SK-N-SH treated with all-trans-retinoic acid at 6 μM for 48 hours (cell line): ENCODE measurements around the gene NPAS3.

ENCODE experiments used
- ATAC-seq: fragments of 200-7000 bp; cut with Tn5 transposase; 3 replicates; pipeline ENCODE4 v1.9.1; 2020; ENCODE audit warnings: mild to moderate bottlenecking, moderate library complexity
- ARNTL ChIP-seq: fragments of 450-650 bp; formaldehyde crosslinking; IDR thresholded peaks from 2 replicates; pipeline ENCODE4 v1.5.0; 2020; ENCODE audit warnings: low read depth, mild to moderate bottlenecking, moderate library complexity, borderline replicate concordance
- CSDC2 ChIP-seq: fragments of 250-450 bp; sonication (Bioruptor Pico); IDR thresholded peaks from 2 replicates; pipeline ENCODE4 v1.5.0; 2020; ENCODE audit warnings: mild to moderate bottlenecking, moderate library complexity
- CSRNP3 ChIP-seq: fragments of 250-450 bp; sonication (Bioruptor Pico); IDR thresholded peaks from 2 replicates; pipeline ENCODE4 v1.5.1; 2021; ENCODE audit warnings: mild to moderate bottlenecking, moderate library complexity
- GLIS3 ChIP-seq: fragments of 250-450 bp; sonication (Bioruptor Pico); IDR thresholded peaks from 2 replicates; pipeline ENCODE4 v1.5.0; 2020; ENCODE audit warnings: mild to moderate bottlenecking, moderate library complexity
- ISL1 ChIP-seq: fragments of 250-450 bp; sonication (Bioruptor Pico); IDR thresholded peaks from 2 replicates; pipeline ENCODE4 v2.1.2; 2022; ENCODE audit warnings: mild to moderate bottlenecking, moderate library complexity
- OSR1 ChIP-seq: fragments of 250-450 bp; sonication (Bioruptor Pico); IDR thresholded peaks from 2 replicates; pipeline ENCODE4 v1.8.0; 2022; ENCODE audit warnings: moderate library complexity, mild to moderate bottlenecking, inconsistent platforms
- POU6F1 ChIP-seq: fragments of 250-450 bp; sonication (Bioruptor Pico); IDR thresholded peaks from 2 replicates; pipeline ENCODE4 v1.8.0; 2021; ENCODE audit warnings: low read depth, mild to moderate bottlenecking, moderate library complexity, borderline replicate concordance
- PPARA ChIP-seq: fragments of 250-450 bp; sonication (Bioruptor Pico); IDR thresholded peaks from 2 replicates; pipeline ENCODE4 v1.5.0; 2020; ENCODE audit warnings: mild to moderate bottlenecking, borderline replicate concordance
- SNAI2 ChIP-seq: fragments of 250-450 bp; sonication (Bioruptor Pico); IDR thresholded peaks from 2 replicates; pipeline ENCODE4 v1.5.0; 2020; ENCODE audit warnings: mild to moderate bottlenecking, moderate library complexity
- TCF4 ChIP-seq: fragments of 250-450 bp; sonication (Bioruptor Pico); IDR thresholded peaks from 2 replicates; pipeline ENCODE4 v1.8.0; 2021; ENCODE audit warnings: mild to moderate bottlenecking, moderate library complexity, borderline replicate concordance
- TSHZ2 ChIP-seq: fragments of 250-450 bp; sonication (Bioruptor Pico); IDR thresholded peaks from 2 replicates; pipeline ENCODE4 v1.5.0; 2020; ENCODE audit warnings: mild to moderate bottlenecking, moderate library complexity
- ZC3H10 ChIP-seq: fragments of 250-450 bp; sonication (Bioruptor Pico); IDR thresholded peaks from 2 replicates; pipeline ENCODE4 v1.5.1; 2021; ENCODE audit warnings: mild to moderate bottlenecking, moderate library complexity
- ZNF565 ChIP-seq: fragments of 450-650 bp; formaldehyde crosslinking; conservative IDR thresholded peaks from 2 replicates; pipeline ENCODE4 v1.5.0; 2020; ENCODE audit warnings: low read depth, mild to moderate bottlenecking, moderate library complexity
- ZNF70 ChIP-seq: fragments of 450-650 bp; formaldehyde crosslinking; IDR thresholded peaks from 2 replicates; pipeline ENCODE4 v1.5.0; 2020; ENCODE audit warnings: mild to moderate bottlenecking, moderate library complexity
- ZNF8 ChIP-seq: fragments of 450-650 bp; formaldehyde crosslinking; IDR thresholded peaks from 2 replicates; pipeline ENCODE4 v1.5.0; 2020; ENCODE audit warnings: mild to moderate bottlenecking, moderate library complexity
- TF ChIP-seq, protein P1 (sequence below): fragments of 250-450 bp; sonication (Bioruptor Pico); IDR thresholded peaks from 2 replicates; pipeline ENCODE4 v1.5.1; 2020; ENCODE audit warnings: low read depth, mild to moderate bottlenecking, moderate library complexity

NPAS3 gene

GRCh38 chr14:33676891-33677290, 738.2 kb downstream of the NPAS3 start (continued):
- TF ChIP-seq CSRNP3, result no peak
- TF ChIP-seq, protein P1, sequence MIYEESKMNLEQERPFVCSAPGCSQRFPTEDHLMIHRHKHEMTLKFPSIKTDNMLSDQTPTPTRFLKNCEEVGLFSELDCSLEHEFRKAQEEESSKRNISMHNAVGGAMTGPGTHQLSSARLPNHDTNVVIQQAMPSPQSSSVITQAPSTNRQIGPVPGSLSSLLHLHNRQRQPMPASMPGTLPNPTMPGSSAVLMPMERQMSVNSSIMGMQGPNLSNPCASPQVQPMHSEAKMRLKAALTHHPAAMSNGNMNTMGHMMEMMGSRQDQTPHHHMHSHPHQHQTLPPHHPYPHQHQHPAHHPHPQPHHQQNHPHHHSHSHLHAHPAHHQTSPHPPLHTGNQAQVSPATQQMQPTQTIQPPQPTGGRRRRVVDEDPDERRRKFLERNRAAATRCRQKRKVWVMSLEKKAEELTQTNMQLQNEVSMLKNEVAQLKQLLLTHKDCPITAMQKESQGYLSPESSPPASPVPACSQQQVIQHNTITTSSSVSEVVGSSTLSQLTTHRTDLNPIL, result no peak
- TF ChIP-seq ZNF8 (CRISPR knock-in tag), result no peak

GRCh38 chr14:33678005-33678404, 739.3 kb downstream of the NPAS3 start:
- ATAC-seq, result no peak
- TF ChIP-seq ZC3H10 (CRISPR knock-in tag) (no peak), GLIS3 (CRISPR knock-in tag) (no peak), ISL1 (CRISPR knock-in tag) (no peak), CSRNP3 (no peak), ZNF565 (CRISPR knock-in tag) (no peak), ZNF70 (CRISPR knock-in tag) (no peak), PPARA (CRISPR knock-in tag) (no peak), POU6F1 (CRISPR knock-in tag) (no peak), OSR1 (no peak), SNAI2 (no peak), CSDC2 (CRISPR knock-in tag) (no peak)
- TF ChIP-seq, protein P1, result no peak

- TF ChIP-seq SNAI2, result no peak
- TF ChIP-seq TSHZ2 (CRISPR knock-in tag), result no peak
- TF ChIP-seq TCF4 (CRISPR knock-in tag), result no peak
- TF ChIP-seq ISL1 (CRISPR knock-in tag), result no peak
- no peak for TF ChIP-seq ZNF70 (CRISPR knock-in tag)
- no peak for TF ChIP-seq ARNTL (CRISPR knock-in tag)
- TF ChIP-seq GLIS3 (CRISPR knock-in tag), result no peak
- no peak for TF ChIP-seq POU6F1 (CRISPR knock-in tag)
- peak; percentile 54 for ATAC-seq
Measured at GRCh38 chr14:33679025-33679424, 740.3 kb downstream of the NPAS3 start.
